ENCODE data around the gene SLC44A1. TPM values are rescaled to one million over a fixed set of nuclear protein-coding genes. Genes with fewer than 3 reads are reported as not detected.

SLC44A1 gene
- total and polyA plus RNA-seq, 12 donors: 6.8 to 73.1 (median 36.3) TPM

- peak in 1 of 2 donors; percentile 17 for TF ChIP-seq POLR2A (IDR thresholded peaks at IDR 0.05)
- TF ChIP-seq CTCF (IDR thresholded peaks at IDR 0.05): no peak
- no peaks in the 10 kb centered on the region for H3K36me3 ChIP-seq (replicated peaks in 1 of 2)
- no peaks in the 10 kb centered on the region for H3K27me3 ChIP-seq
- DNase-seq: peak; percentile 35 to 73 (median 54)
- WGBS, 4 donors: 31 to 75% (median 54%) methylated on average over 9 of the region's 9 CpGs
- H3K4me3 ChIP-seq: peak overlapping the region in 1 of 4 donors; percentile 46
- intact Hi-C loops (cut with DNase I): no loop called here
- H3K27ac ChIP-seq: peak overlapping the region in 3 of 5 donors; percentile 24 to 62 (median 35)
- H3K4me1 ChIP-seq (replicated peaks in 1 of 2): peaks cover 3 to 5% of the 10 kb centered on the region in 2 donors
- H3K9me3 ChIP-seq (replicated peaks in 1 of 3): no peaks in the 10 kb centered on the region
Measured at GRCh38 chr9:105385381-105385985, 141.0 kb downstream of the SLC44A1 start.

GRCh38 chr9:105389796-105390195 lies 145.3 kb downstream of the SLC44A1 start:
- WGBS, 4 donors: 93 to 95% (median 94%) methylated on average over 6 of the region's 6 CpGs
- H3K4me3 ChIP-seq: no peak overlapping the region
- no peaks in the 10 kb centered on the region for H3K27me3 ChIP-seq
- H3K9me3 ChIP-seq (replicated peaks in 1 of 3): no peaks in the 10 kb centered on the region
- TF ChIP-seq POLR2A (IDR thresholded peaks at IDR 0.05) (no peak), CTCF (IDR thresholded peaks at IDR 0.05) (no peak)
- no peaks in the 10 kb centered on the region for H3K36me3 ChIP-seq (replicated peaks in 1 of 2)
- intact Hi-C loops (cut with DNase I): no loop called here
- no peak overlapping the region for H3K27ac ChIP-seq
- H3K4me1 ChIP-seq (replicated peaks in 1 of 2): peaks cover 2 to 3% of the 10 kb centered on the region in 2 donors
- DNase-seq: no peak

GRCh38 chr9:105390871-105391270 lies 146.4 kb downstream of the SLC44A1 start:
- peaks cover 0 to 2% of the 10 kb centered on the region in 2 donors for H3K4me1 ChIP-seq (replicated peaks in 1 of 2)
- intact Hi-C loops (cut with DNase I): no loop called here

GRCh38 chr9:105391288-105391687 lies 146.8 kb downstream of the SLC44A1 start:
- intact Hi-C loops (cut with DNase I): no loop called here
- 97 to 100% (median 98%) methylated on average over 1 of the region's 1 CpG for WGBS, 4 donors
- TF ChIP-seq POLR2A (IDR thresholded peaks at IDR 0.05) (no peak), CTCF (IDR thresholded peaks at IDR 0.05) (no peak)
- Histone ChIP-seq H3K4me1 (replicated peaks in 1 of 2) (no peaks in the 10 kb centered on the region), H3K36me3 (replicated peaks in 1 of 2) (no peaks in the 10 kb centered on the region), H3K27me3 (no peaks in the 10 kb centered on the region), H3K9me3 (replicated peaks in 1 of 3) (no peaks in the 10 kb centered on the region), H3K27ac (no peak overlapping the region), H3K4me3 (no peak overlapping the region)
- no peak for DNase-seq

More at GRCh38 chr9:105390871-105391270, 146.4 kb downstream of the SLC44A1 start:
- Histone ChIP-seq H3K9me3 (replicated peaks in 1 of 3) (no peaks in the 10 kb centered on the region), H3K27ac (no peak overlapping the region), H3K4me3 (no peak overlapping the region), H3K36me3 (replicated peaks in 1 of 2) (no peaks in the 10 kb centered on the region), H3K27me3 (no peaks in the 10 kb centered on the region)
- TF ChIP-seq CTCF (IDR thresholded peaks at IDR 0.05) (no peak), POLR2A (IDR thresholded peaks at IDR 0.05) (no peak)
- WGBS, 4 donors: 94 to 97% (median 95%) methylated on average over 3 of the region's 3 CpGs
- DNase-seq: no peak

Measured in adrenal gland (tissue), 12 donors.